DOHH2 (cell line): ENCODE data around the gene KIF26A.

Experiments
- CTCF ChIP-seq: fragments of 200-600 bp; sonication (generic); IDR thresholded peaks from one replicate; pipeline ENCODE4 v1.5.1; 2014; ENCODE audit warnings: antibody characterized with exemption, mild to moderate bottlenecking, low read depth, low read length; ENCODE audit not compliant: poor library complexity, severe bottlenecking
- EZH2phosphoT487 ChIP-seq: fragments of 200-600 bp; sonication (generic); IDR thresholded peaks from 2 replicates; pipeline ENCODE4 v1.6.1; 2017; ENCODE audit warnings: borderline replicate concordance, mild to moderate bottlenecking, antibody characterized with exemption, low read length, moderate library complexity, mixed read lengths

- no peak for TF ChIP-seq CTCF
- no peak for TF ChIP-seq EZH2phosphoT487
Measured at GRCh38 chr14:104195878-104196277, 57.5 kb downstream of the KIF26A start.
